HepG2 (cell line): Measurements from ENCODE around the gene TRIP6. TPM values are rescaled to one million over a fixed set of nuclear protein-coding genes. Genes with fewer than 3 reads are reported as not detected.
A peak's percentile ranks its signal among the peaks of the same experiment; 100 is the strongest.

Source experiments
- ATAD3A ChIP-seq: sonication (generic); formaldehyde crosslinking; IDR thresholded peaks from 2 replicates; pipeline ENCODE4 v1.4.0; 2020; ENCODE audit warnings: missing genetic modification reagents
- ATRX ChIP-seq: sonication (generic); formaldehyde crosslinking; IDR thresholded peaks from 2 replicates; pipeline ENCODE4 v1.4.0; 2020; ENCODE audit warnings: missing genetic modification reagents, borderline replicate concordance
- CREB1 ChIP-seq, 2 experiments: fragments of 450-650 bp in 1 of 2; IDR thresholded peaks; 2 replicates each; pipeline ENCODE4 v1.6.1; 2016 to 2017; ENCODE audit warnings: control low read depth in 1 of 2, mild to moderate bottlenecking in 1 of 2, missing compliant biosample characterization in 1 of 2, missing genetic modification characterization in 1 of 2
- EEA1 ChIP-seq: sonication (generic); formaldehyde crosslinking; IDR thresholded peaks from 2 replicates; pipeline ENCODE4 v1.5.1; 2020; ENCODE audit warnings: mild to moderate bottlenecking, missing genetic modification reagents, borderline replicate concordance
- FIP1L1 ChIP-seq: fragments of 200-400 bp; formaldehyde crosslinking; IDR thresholded peaks from 2 replicates; pipeline ENCODE4 v1.6.1; 2018; ENCODE audit warnings: low read depth, mild to moderate bottlenecking, low read length, moderate library complexity, borderline replicate concordance; ENCODE audit not compliant: insufficient read depth
- FOXC1 ChIP-seq: sonication (generic); formaldehyde crosslinking; IDR thresholded peaks from 2 replicates; pipeline ENCODE4 v1.8.0; 2022; ENCODE audit warnings: mild to moderate bottlenecking, missing genetic modification reagents, borderline replicate concordance
- GATA4 ChIP-seq: sonication (generic); IDR thresholded peaks from 2 replicates; pipeline ENCODE4 v1.6.1; 2016; ENCODE audit warnings: antibody characterized with exemption, low read depth, borderline replicate concordance
- HNRNPL ChIP-seq: fragments of 200-400 bp; formaldehyde crosslinking; IDR thresholded peaks from 2 replicates; pipeline ENCODE4 v1.6.1; 2017; ENCODE audit warnings: mild to moderate bottlenecking, low read depth, low read length
- KAT2B ChIP-seq: fragments of 150-350 bp; IDR thresholded peaks from 2 replicates; pipeline ENCODE4 v1.6.1; 2014; ENCODE audit warnings: low read depth, low read length, borderline replicate concordance
- MAFK ChIP-seq, 2 experiments: IDR thresholded peaks in 1 of 2; conservative IDR thresholded peaks in 1 of 2; 2 replicates each; pipeline ENCODE4 v1.6.1; 2011; ENCODE audit warnings: improper control_type of control experiment in 2 of 2, low read length in 2 of 2
- NR3C1 ChIP-seq: sonication (generic); formaldehyde crosslinking; IDR thresholded peaks from 2 replicates; pipeline ENCODE4 v1.4.0; 2020; ENCODE audit warnings: missing genetic modification reagents
- PHF20 ChIP-seq: sonication (generic); formaldehyde crosslinking; IDR thresholded peaks from 2 replicates; pipeline ENCODE4 v1.5.0; 2020; ENCODE audit warnings: mild to moderate bottlenecking, missing genetic modification reagents
- RARA ChIP-seq: IDR thresholded peaks from 2 replicates; pipeline ENCODE4 v1.6.1; 2016; ENCODE audit warnings: missing genetic modification reagents, missing compliant biosample characterization
- ZBTB21 ChIP-seq: sonication (generic); formaldehyde crosslinking; IDR thresholded peaks from 2 replicates; pipeline ENCODE4 v1.4.0; 2020; ENCODE audit warnings: missing genetic modification reagents
- ZFP90 ChIP-seq: sonication (generic); formaldehyde crosslinking; IDR thresholded peaks from 2 replicates; pipeline ENCODE4 v1.8.0; 2022; ENCODE audit warnings: missing genetic modification reagents, mild to moderate bottlenecking, inconsistent platforms, borderline replicate concordance
- ZNF251 ChIP-seq: sonication (generic); formaldehyde crosslinking; IDR thresholded peaks from 2 replicates; pipeline ENCODE4 v1.9.0; 2021; ENCODE audit warnings: mild to moderate bottlenecking, missing genetic modification reagents
- ZNF709 ChIP-seq: sonication (generic); formaldehyde crosslinking; IDR thresholded peaks from 2 replicates; pipeline ENCODE4 v1.5.0; 2020; ENCODE audit warnings: mild to moderate bottlenecking, missing genetic modification reagents
- ZNF747 ChIP-seq: sonication (generic); formaldehyde crosslinking; IDR thresholded peaks from 2 replicates; pipeline ENCODE4 v1.8.1; 2023; ENCODE audit warnings: missing genetic modification reagents, mild to moderate bottlenecking, borderline replicate concordance
- ZNF768 ChIP-seq: sonication (generic); formaldehyde crosslinking; IDR thresholded peaks from 2 replicates; pipeline ENCODE4 v1.4.0; 2020; ENCODE audit warnings: missing genetic modification reagents
- ZNF775 ChIP-seq: sonication (generic); formaldehyde crosslinking; IDR thresholded peaks from 2 replicates; pipeline ENCODE4 v1.4.0; 2020; ENCODE audit warnings: missing genetic modification reagents, mild to moderate bottlenecking, moderate library complexity, borderline replicate concordance
- polyA plus RNA-seq, 8 experiments: library from polyadenylated mRNA; depleted of rRNA in 3 of 8; stranded (reverse) in 7 of 8; unstranded in 1 of 8; fragments of >200 nt; fragmentation: Illumina TruSeq in 4 of 8; extraction: Trizol in 4 of 8; gene quantifications; 2 replicates each; pipeline versions ENCODE4 v1.2.1 to v1.2.3, GENCODE V29; 2011 to 2016; ENCODE audit warnings: low read depth in 4 of 8, missing spikeins in 1 of 8, mixed read lengths in 1 of 8; ENCODE audit not compliant: insufficient read depth in 1 of 8
- total RNA-seq, 5 experiments: library from RNA; depleted of rRNA; stranded (reverse); fragments of >200 nt; fragmentation: Illumina TruSeq; extraction: Trizol; gene quantifications; 2 replicates each; pipeline ENCODE4 v1.2.3, GENCODE V29; 2016; ENCODE audit warnings: low read depth in 1 of 5
- TF ChIP-seq, protein P1 (sequence below): sonication (generic); formaldehyde crosslinking; IDR thresholded peaks from 2 replicates; pipeline ENCODE4 v1.4.0; 2020; ENCODE audit warnings: missing genetic modification reagents
- TF ChIP-seq, protein P2 (sequence below): sonication (generic); formaldehyde crosslinking; IDR thresholded peaks from 2 replicates; pipeline ENCODE4 v1.8.0; 2022; ENCODE audit warnings: mild to moderate bottlenecking, missing genetic modification reagents; ENCODE audit not compliant: insufficient replicate concordance
- TF ChIP-seq, protein P3 (sequence below): sonication (generic); formaldehyde crosslinking; IDR thresholded peaks from 2 replicates; pipeline ENCODE4 v1.8.0; 2023; ENCODE audit warnings: mild to moderate bottlenecking, missing genetic modification reagents
- TF ChIP-seq, protein P4 (sequence below): sonication (generic); formaldehyde crosslinking; IDR thresholded peaks from 2 replicates; pipeline ENCODE4 v1.4.0; 2020; ENCODE audit warnings: missing genetic modification reagents

Gene TRIP6
- total and polyA plus RNA-seq, 2 of the 13 experiments (the other 11 are each of a cell fraction or from before 2014, with no cell fraction given) = 0.34 to 0.38 TPM

DNA sequence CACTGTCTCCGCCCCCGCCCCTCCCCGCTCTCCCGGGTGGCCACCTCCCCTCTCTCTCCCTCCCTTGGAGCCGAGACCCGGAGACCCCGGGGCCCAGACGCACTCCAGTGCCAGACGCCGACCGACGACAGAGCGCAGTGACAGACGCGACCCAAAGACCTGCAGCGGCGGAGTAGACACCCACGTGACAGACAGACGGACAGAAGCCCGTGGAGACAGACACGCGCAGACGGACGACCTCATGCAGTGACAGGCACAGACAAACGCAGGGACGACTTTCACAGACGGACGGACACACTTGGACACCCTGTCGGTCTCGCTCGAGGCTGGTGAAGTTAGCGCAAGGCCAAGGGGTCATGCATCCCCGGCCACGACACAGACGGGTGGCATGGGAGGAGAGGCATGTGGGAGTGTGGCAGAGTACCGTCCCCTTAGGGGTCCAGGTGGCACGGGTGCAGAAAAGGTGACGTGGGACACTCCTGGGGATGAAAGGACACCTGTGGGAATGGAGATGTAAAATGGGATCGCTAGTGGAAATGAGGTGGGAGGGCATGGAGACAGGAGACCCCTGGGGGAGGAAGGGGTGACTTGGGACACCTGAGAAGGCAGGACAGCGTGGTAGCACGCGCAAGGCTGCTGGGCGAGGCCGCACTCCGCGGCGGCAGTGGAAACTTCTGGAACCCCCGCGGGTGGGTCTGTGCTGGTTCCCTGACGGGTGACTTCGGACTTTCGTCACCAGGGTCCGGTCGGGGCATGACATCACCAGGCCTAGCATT is 29.0 kb downstream of the TRIP6 start (continued):
- TF ChIP-seq, protein P1, sequence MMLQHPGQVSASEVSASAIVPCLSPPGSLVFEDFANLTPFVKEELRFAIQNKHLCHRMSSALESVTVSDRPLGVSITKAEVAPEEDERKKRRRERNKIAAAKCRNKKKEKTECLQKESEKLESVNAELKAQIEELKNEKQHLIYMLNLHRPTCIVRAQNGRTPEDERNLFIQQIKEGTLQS (CRISPR knock-in tag) = peak; percentile 23; the same call in 1 of the 2 replicates
- TF ChIP-seq ATAD3A = no peak
- TF ChIP-seq RARA = no peak
- peak; percentile 36; the same call in 1 of the 2 replicates for TF ChIP-seq PHF20
- no peak for TF ChIP-seq GATA4
- TF ChIP-seq ATRX (CRISPR knock-in tag) = no peak
- TF ChIP-seq, protein P2, sequence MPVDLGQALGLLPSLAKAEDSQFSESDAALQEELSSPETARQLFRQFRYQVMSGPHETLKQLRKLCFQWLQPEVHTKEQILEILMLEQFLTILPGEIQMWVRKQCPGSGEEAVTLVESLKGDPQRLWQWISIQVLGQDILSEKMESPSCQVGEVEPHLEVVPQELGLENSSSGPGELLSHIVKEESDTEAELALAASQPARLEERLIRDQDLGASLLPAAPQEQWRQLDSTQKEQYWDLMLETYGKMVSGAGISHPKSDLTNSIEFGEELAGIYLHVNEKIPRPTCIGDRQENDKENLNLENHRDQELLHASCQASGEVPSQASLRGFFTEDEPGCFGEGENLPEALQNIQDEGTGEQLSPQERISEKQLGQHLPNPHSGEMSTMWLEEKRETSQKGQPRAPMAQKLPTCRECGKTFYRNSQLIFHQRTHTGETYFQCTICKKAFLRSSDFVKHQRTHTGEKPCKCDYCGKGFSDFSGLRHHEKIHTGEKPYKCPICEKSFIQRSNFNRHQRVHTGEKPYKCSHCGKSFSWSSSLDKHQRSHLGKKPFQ (CRISPR knock-in tag) = peak; percentile 24
- TF ChIP-seq ZNF768 (CRISPR knock-in tag) = no peak
- TF ChIP-seq ZNF709 (CRISPR knock-in tag) = no peak
- no peak for TF ChIP-seq FIP1L1
- TF ChIP-seq NR3C1 (CRISPR knock-in tag) = no peak
- peak; percentile 78 for TF ChIP-seq CREB1 (IDR thresholded peaks at IDR 0.05)
- no peak for TF ChIP-seq CREB1 (CRISPR knock-in tag; IDR thresholded peaks at IDR 0.05)
- TF ChIP-seq FOXC1 = 0 out of 2 replicates have a peak, but pooled peaks have one; percentile 80
- peak; percentile 66; the same call in 1 of the 2 replicates for TF ChIP-seq HNRNPL
- no peak for TF ChIP-seq ZBTB21 (CRISPR knock-in tag)
- TF ChIP-seq ZFP90 (CRISPR knock-in tag) = 0 out of 2 replicates have a peak, but pooled peaks have one; percentile 21
- TF ChIP-seq, protein P3, sequence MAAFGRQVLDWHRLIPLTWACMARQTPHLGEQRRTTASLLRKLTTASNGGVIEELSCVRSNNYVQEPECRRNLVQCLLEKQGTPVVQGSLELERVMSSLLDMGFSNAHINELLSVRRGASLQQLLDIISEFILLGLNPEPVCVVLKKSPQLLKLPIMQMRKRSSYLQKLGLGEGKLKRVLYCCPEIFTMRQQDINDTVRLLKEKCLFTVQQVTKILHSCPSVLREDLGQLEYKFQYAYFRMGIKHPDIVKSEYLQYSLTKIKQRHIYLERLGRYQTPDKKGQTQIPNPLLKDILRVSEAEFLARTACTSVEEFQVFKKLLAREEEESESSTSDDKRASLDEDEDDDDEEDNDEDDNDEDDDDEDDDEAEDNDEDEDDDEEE = no peak
- no peak for TF ChIP-seq MAFK (conservative IDR thresholded peaks at IDR 0.05 in 1 of 2, IDR thresholded peaks at IDR 0.05 in 1 of 2; ENCODE audit: low read length in 2 of 2)
- no peak for TF ChIP-seq KAT2B
- no peak for TF ChIP-seq ZNF251 (CRISPR knock-in tag)
- no peak for TF ChIP-seq ZNF747
- TF ChIP-seq EEA1 = no peak
- TF ChIP-seq, protein P4, sequence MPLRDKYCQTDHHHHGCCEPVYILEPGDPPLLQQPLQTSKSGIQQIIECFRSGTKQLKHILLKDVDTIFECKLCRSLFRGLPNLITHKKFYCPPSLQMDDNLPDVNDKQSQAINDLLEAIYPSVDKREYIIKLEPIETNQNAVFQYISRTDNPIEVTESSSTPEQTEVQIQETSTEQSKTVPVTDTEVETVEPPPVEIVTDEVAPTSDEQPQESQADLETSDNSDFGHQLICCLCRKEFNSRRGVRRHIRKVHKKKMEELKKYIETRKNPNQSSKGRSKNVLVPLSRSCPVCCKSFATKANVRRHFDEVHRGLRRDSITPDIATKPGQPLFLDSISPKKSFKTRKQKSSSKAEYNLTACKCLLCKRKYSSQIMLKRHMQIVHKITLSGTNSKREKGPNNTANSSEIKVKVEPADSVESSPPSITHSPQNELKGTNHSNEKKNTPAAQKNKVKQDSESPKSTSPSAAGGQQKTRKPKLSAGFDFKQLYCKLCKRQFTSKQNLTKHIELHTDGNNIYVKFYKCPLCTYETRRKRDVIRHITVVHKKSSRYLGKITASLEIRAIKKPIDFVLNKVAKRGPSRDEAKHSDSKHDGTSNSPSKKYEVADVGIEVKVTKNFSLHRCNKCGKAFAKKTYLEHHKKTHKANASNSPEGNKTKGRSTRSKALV (CRISPR knock-in tag) = peak; percentile 72
- no peak for TF ChIP-seq ZNF775 (CRISPR knock-in tag)
